LNCaP clone FGC (cell line): ENCODE measurements around the gene SLC39A6.
"Not testable (repeated sequence)": the region's sequence is repeated elsewhere in the genome, so short reads cannot be mapped to it uniquely, and the experiment has no call there.

Experiments used
- DNase-seq: peaks from one replicate; pipeline ENCODE4 v3.0.0-alpha.2; 2011; ENCODE audit warnings: low read depth
- H3K4me3 ChIP-seq: 2 replicates; pipeline ENCODE4 v1.5.1; 2011; ENCODE audit warnings: mild to moderate bottlenecking, low read depth, low read length, control low read depth
- CTCF ChIP-seq: IDR thresholded peaks from 2 replicates; pipeline ENCODE4 v1.5.1; 2012; ENCODE audit warnings: mild to moderate bottlenecking; ENCODE audit not compliant: control insufficient read depth, insufficient read depth; ENCODE audit errors: extremely low read depth

SLC39A6 gene

GRCh38 chr18:36128907-36129299, 237 bp downstream of the SLC39A6 start:
- H3K4me3 ChIP-seq = peak overlapping the region; percentile 77
- DNase-seq = no peak
- TF ChIP-seq CTCF = no peak

- no peak for DNase-seq
- H3K4me3 ChIP-seq = peak overlapping the region; percentile 77
- TF ChIP-seq CTCF = no peak
Measured at GRCh38 chr18:36128530-36128870, 640 bp downstream of the SLC39A6 start.

GRCh38 chr18:36127836-36128529, 1.2 kb downstream of the SLC39A6 start:
- no peak for DNase-seq
- H3K4me3 ChIP-seq = peak overlapping the region; percentile 77
- TF ChIP-seq CTCF = no peak

- no peak for TF ChIP-seq CTCF
- no peak for DNase-seq
- H3K4me3 ChIP-seq = no peak overlapping the region
Measured at GRCh38 chr18:36126668-36127067, 2.5 kb downstream of the SLC39A6 start.

GRCh38 chr18:36124841-36125240, 4.3 kb downstream of the SLC39A6 start:
- no peak overlapping the region for H3K4me3 ChIP-seq
- no peak for DNase-seq
- no peak for TF ChIP-seq CTCF

- H3K4me3 ChIP-seq = 0 out of 2 replicates have a peak overlapping the region, but pooled peaks have one; percentile 2
- peak; percentile 60 for DNase-seq
- no peak for TF ChIP-seq CTCF
Measured at GRCh38 chr18:36120297-36120696, 8.8 kb downstream of the SLC39A6 start.

GRCh38 chr18:36116771-36117170, 12.4 kb downstream of the SLC39A6 start:
- H3K4me3 ChIP-seq, DNase-seq: not testable (repeated sequence)

- H3K4me3 ChIP-seq = no peak overlapping the region
- no peak for TF ChIP-seq CTCF
- DNase-seq = no peak
Measured at GRCh38 chr18:36114738-36115137, 14.4 kb downstream of the SLC39A6 start.
